ENCODE measurements around the gene GCNA. TPM values are rescaled to one million over a fixed set of nuclear protein-coding genes. Genes with fewer than 3 reads are reported as not detected.
"Not testable (repeated sequence)": the region's sequence is repeated elsewhere in the genome, so short reads cannot be mapped to it uniquely, and the experiment has no call there.

Gene GCNA
- total RNA-seq, 1 donor from 2014 or later: 2.1 TPM

DNA sequence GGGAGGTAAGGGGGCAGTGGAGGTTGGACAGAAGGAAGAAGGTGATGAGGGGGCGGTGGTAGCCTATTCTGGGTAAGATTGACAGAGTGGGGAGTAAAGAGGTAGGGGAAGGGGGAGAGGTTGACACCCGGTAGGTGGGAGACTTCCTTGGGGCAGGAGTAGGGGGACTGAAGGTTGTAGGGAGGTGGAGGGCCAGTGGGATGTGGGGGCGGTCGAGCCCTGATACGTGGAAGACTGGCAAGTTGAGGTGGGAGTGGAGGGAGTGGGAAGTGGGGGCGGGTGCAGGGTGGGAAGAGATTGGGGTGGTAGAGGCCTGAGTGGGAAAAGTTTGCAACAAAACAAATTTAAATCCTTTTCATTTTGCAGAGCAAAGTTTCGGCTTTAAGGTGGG is 1.7 kb downstream of the GCNA start:
- no peak overlapping the region for H3K27ac ChIP-seq
- no peak overlapping the region for H3K4me3 ChIP-seq
- ATAC-seq: no peak
- TF ChIP-seq, protein P1, sequence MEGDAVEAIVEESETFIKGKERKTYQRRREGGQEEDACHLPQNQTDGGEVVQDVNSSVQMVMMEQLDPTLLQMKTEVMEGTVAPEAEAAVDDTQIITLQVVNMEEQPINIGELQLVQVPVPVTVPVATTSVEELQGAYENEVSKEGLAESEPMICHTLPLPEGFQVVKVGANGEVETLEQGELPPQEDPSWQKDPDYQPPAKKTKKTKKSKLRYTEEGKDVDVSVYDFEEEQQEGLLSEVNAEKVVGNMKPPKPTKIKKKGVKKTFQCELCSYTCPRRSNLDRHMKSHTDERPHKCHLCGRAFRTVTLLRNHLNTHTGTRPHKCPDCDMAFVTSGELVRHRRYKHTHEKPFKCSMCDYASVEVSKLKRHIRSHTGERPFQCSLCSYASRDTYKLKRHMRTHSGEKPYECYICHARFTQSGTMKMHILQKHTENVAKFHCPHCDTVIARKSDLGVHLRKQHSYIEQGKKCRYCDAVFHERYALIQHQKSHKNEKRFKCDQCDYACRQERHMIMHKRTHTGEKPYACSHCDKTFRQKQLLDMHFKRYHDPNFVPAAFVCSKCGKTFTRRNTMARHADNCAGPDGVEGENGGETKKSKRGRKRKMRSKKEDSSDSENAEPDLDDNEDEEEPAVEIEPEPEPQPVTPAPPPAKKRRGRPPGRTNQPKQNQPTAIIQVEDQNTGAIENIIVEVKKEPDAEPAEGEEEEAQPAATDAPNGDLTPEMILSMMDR (IDR thresholded peaks at IDR 0.05): no peak
- peaks cover 18% of the 10 kb centered on the region for H3K36me3 ChIP-seq
- no peaks in the 10 kb centered on the region for H3K9me3 ChIP-seq
- intact Hi-C loops (cut with DNase I): no loop called here
- H3K4me1 ChIP-seq: no peaks in the 10 kb centered on the region
- no peak for DNase-seq
- no peaks in the 10 kb centered on the region for H3K27me3 ChIP-seq (ENCODE audit: low read depth)

DNA sequence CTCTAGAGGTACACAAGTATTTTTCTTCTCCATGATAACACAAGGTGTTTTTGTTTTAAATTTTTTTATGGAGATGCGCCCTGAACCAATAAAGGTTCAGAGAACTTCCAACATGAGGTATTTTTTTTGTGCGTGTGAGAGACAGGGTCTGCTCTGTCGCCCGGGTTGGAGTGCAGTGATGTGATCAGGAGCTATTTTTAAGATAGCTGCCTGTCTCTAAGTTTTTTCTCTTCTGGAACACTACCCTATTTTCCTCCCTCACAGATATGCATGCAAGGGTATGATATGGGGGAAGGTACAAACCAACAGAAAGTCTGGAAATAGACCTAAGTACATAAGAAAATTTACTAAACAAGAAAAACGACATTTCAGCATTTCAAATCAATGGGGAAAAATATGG is 3.0 kb downstream of the GCNA start:
- TF ChIP-seq, protein P1 (IDR thresholded peaks at IDR 0.05): no peak
- Histone ChIP-seq H3K27ac (no peak overlapping the region), H3K36me3 (peaks cover 6% of the 10 kb centered on the region), H3K27me3 (ENCODE audit: low read depth) (no peaks in the 10 kb centered on the region), H3K9me3 (no peaks in the 10 kb centered on the region), H3K4me3 (no peak overlapping the region), H3K4me1 (no peaks in the 10 kb centered on the region)
- DNase-seq (no peak), ATAC-seq (no peak)
- intact Hi-C loops (cut with DNase I): no loop called here

DNA sequence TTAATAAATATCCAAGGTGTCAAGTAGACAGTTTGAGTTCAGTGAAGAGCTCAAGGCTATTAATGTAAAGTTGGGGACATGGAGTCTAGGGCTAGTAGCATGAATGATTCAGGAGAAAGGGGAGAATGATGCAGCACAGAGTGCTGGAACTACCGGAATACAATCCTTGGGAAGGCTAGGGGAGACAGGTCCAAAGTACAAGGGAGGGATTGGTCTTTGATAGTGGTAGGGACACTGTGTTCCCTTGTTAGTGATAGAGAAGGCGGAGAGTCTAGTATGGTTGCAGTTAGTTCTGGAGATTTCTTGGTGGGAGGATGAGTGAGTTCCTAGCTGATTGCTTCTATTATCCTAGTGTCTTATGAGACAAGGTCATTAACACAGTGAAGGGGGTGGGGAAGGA is 8.7 kb downstream of the GCNA start:
- H3K4me1 ChIP-seq: no peaks in the 10 kb centered on the region
- no peaks in the 10 kb centered on the region for H3K9me3 ChIP-seq
- no peak overlapping the region for H3K27ac ChIP-seq
- H3K4me3 ChIP-seq: no peak overlapping the region
- no peaks in the 10 kb centered on the region for H3K36me3 ChIP-seq
- H3K27me3 ChIP-seq (ENCODE audit: low read depth): no peaks in the 10 kb centered on the region
- no peak for DNase-seq
- no peak for ATAC-seq
- intact Hi-C loops (cut with DNase I): no loop called here
- TF ChIP-seq, protein P1 (IDR thresholded peaks at IDR 0.05): no peak

DNA sequence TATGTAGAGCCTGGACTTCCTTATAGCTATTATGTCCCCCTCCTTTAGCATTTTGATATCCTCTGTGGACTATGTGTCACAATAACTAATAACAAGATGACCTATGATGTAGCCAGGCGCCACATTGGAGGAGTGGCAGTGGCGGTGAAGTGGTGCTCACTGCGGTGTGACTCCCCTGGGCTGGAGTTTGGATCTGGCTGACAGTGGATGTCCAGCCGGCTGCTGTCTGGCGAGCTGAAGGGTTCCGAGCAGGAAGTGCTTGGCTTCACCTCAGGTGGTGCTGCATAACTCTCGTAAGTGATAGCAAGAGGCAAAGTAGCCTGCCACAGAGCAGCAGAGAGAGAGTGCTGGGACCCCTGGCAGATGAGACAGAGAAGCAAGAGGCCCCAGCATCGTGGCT is 15.0 kb downstream of the GCNA start:
- H3K4me1 ChIP-seq; H3K36me3 ChIP-seq; H3K27me3 ChIP-seq (ENCODE audit: low read depth); H3K27ac ChIP-seq; H3K4me3 ChIP-seq; intact Hi-C loops (cut with DNase I); DNase-seq; H3K9me3 ChIP-seq; ATAC-seq: not testable (repeated sequence)

DNA sequence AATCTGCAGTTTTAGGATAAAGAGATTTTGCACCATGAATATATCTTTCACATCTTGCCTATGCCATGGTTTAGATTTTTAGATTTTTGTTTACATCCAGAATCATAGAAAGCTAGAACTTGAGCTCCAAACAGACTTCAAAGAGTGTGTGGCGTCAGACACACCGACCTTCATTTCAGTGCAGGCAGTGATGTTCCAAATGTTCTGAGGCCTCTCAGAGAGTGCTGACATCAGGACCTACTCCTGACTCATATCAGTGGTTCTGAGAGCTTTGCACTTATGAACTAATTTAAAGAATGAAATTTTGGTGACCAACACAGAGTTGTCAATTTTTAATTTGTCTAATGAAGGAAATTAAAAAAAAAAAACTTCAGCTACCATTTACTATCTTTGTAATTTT is 21.7 kb downstream of the GCNA start:
- no peaks in the 10 kb centered on the region for H3K27me3 ChIP-seq (ENCODE audit: low read depth)
- peaks cover 49% of the 10 kb centered on the region for H3K36me3 ChIP-seq
- no peak overlapping the region for H3K4me3 ChIP-seq
- no peaks in the 10 kb centered on the region for H3K4me1 ChIP-seq
- TF ChIP-seq, protein P1 (IDR thresholded peaks at IDR 0.05): no peak
- no peaks in the 10 kb centered on the region for H3K9me3 ChIP-seq
- no peak for ATAC-seq
- H3K27ac ChIP-seq: no peak overlapping the region
- no peak for DNase-seq
- intact Hi-C loops (cut with DNase I): no loop called here

DNA sequence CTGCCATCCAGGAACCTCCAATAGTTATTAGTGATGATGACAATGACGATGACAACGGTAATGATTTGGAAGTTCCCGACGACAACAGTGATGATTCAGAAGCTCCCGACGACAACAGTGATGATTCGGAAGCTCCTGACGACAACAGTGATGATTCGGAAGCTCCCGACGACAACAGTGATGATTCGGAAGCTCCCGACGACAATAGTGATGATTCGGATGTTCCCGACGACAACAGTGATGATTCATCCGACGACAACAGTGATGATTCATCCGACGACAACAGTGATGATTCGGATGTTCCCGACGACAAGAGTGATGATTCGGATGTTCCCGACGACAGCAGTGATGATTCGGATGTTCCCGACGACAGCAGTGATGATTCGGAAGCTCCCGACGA is 25.4 kb downstream of the GCNA start:
- H3K9me3 ChIP-seq: no peaks in the 10 kb centered on the region
- intact Hi-C loops (cut with DNase I): no loop called here
- peaks cover 59% of the 10 kb centered on the region for H3K36me3 ChIP-seq
- no peak overlapping the region for H3K4me3 ChIP-seq
- DNase-seq (no peak), ATAC-seq (no peak)
- H3K27me3 ChIP-seq (ENCODE audit: low read depth): no peaks in the 10 kb centered on the region
- TF ChIP-seq, protein P1 (IDR thresholded peaks at IDR 0.05): no peak
- H3K27ac ChIP-seq: no peak overlapping the region
- no peaks in the 10 kb centered on the region for H3K4me1 ChIP-seq

Measured in lower lobe of right lung (tissue), 2 donors.